GM12878 (cell line): ENCODE data around the gene EPN3. TPM values are rescaled to one million over a fixed set of nuclear protein-coding genes. Genes with fewer than 3 reads are reported as not detected.

Experiments
- ATAC-seq: fragments of 200-7000 bp; cut with Tn5 transposase; 3 replicates; pipeline ENCODE4 v1.9.1; 2020; ENCODE audit warnings: mild to moderate bottlenecking, moderate library complexity
- BruUV-seq: library from RNA; stranded (reverse); fragments of 400-500 nt; replicated peaks from 2 replicates; lab custom pipeline; 2021; lab: Mats Ljungman, UMichigan
- CTCF ChIA-PET: fragments of 300-600 bp; sonication (Branson Sonifier 250); formaldehyde crosslinking; extraction: SDS; loops from one replicate; lab custom pipeline; 2021; ENCODE audit warnings: inconsistent platforms; lab: Yijun Ruan, JAX
- POLR2A ChIA-PET: fragments of 350-600 bp; formaldehyde crosslinking; extraction: SDS; loops from one replicate; lab custom pipeline; 2021; ENCODE audit warnings: inconsistent platforms; lab: Charles Lee
- RAD21 ChIA-PET: fragments of 300-600 bp; sonication (Branson Sonifier 250); formaldehyde crosslinking; loops from one replicate; lab custom pipeline; 2023; ENCODE audit warnings: antibody characterized with exemption; ENCODE audit not compliant: unreplicated experiment; lab: Charles Lee
- SMC1A ChIA-PET: fragments of 300-600 bp; sonication (Branson Sonifier 250); formaldehyde crosslinking; loops from one replicate; lab custom pipeline; 2023; ENCODE audit not compliant: unreplicated experiment, uncharacterized antibody; lab: Charles Lee
- DNase-seq: peaks from one replicate; pipeline ENCODE4 v3.0.0-alpha.2; 2011; ENCODE audit warnings: low read depth, low spot score
- FAIRE-seq: peaks from 3 replicates; lab custom pipeline; 2011; peaks lifted over from hg19 to GRCh38; lab: Jason Lieb, UNC
- H2AFZ ChIP-seq: 2 replicates; pipeline ENCODE4 v1.6.0; 2011; ENCODE audit warnings: low read depth, low read length, control low read depth; ENCODE audit not compliant: control insufficient read depth
- H3K27ac ChIP-seq: 2 replicates; pipeline ENCODE4 v1.5.1; 2011; ENCODE audit warnings: control low read depth; ENCODE audit not compliant: control insufficient read depth, insufficient read depth
- H3K27me3 ChIP-seq, 2 experiments: replicated peaks in 1 of 2; 2 replicates each; pipeline versions ENCODE4 v1.6.0 to v1.6.1; 2011; ENCODE audit warnings: low read length in 1 of 2; ENCODE audit not compliant: control insufficient read depth in 2 of 2, insufficient read depth in 2 of 2
- H3K36me3 ChIP-seq, 2 experiments: 2 replicates each; pipeline ENCODE4 v1.5.1; 2011; ENCODE audit warnings: low read length in 1 of 2; ENCODE audit not compliant: control insufficient read depth in 2 of 2, insufficient read depth in 2 of 2
- H3K4me1 ChIP-seq: 2 replicates; pipeline ENCODE4 v1.6.1; 2011; ENCODE audit warnings: mild to moderate bottlenecking, low read length, moderate library complexity, mixed read lengths; ENCODE audit not compliant: control insufficient read depth, insufficient read depth
- H3K4me2 ChIP-seq: 2 replicates; pipeline ENCODE4 v1.6.0; 2011; ENCODE audit warnings: control low read depth; ENCODE audit not compliant: control insufficient read depth, insufficient read depth
- H3K4me3 ChIP-seq: fragments of 200-600 bp; sonication (generic); 2 replicates; pipeline ENCODE4 v1.5.1; 2016
- H3K79me2 ChIP-seq: 2 replicates; pipeline ENCODE4 v1.6.0; 2011; ENCODE audit warnings: low read length; ENCODE audit not compliant: control insufficient read depth, insufficient read depth
- H3K9ac ChIP-seq: 2 replicates; pipeline ENCODE4 v1.8.0; 2011; ENCODE audit warnings: low read length, control low read depth, mixed read lengths; ENCODE audit not compliant: control insufficient read depth, insufficient read depth
- H3K9me3 ChIP-seq: replicated peaks from 3 replicates; pipeline ENCODE4 v1.5.1; 2011; ENCODE audit warnings: mild to moderate bottlenecking, low read length; ENCODE audit not compliant: control insufficient read depth, insufficient read depth
- H4K20me1 ChIP-seq: 2 replicates; pipeline ENCODE4 v1.6.0; 2011; ENCODE audit not compliant: control insufficient read depth, insufficient read depth
- ATF2 ChIP-seq: IDR thresholded peaks from 2 replicates; pipeline ENCODE4 v1.6.1; 2012; ENCODE audit warnings: low read length, inconsistent platforms
- CHD1 ChIP-seq: IDR thresholded peaks from 2 replicates; pipeline ENCODE4 v1.6.1; 2012; ENCODE audit warnings: low read depth, low read length, improper control_type of control experiment
- CHD4 ChIP-seq: fragments of 200-600 bp; sonication (generic); IDR thresholded peaks from 2 replicates; pipeline ENCODE4 v1.6.1; 2016; ENCODE audit warnings: mild to moderate bottlenecking
- ELK1 ChIP-seq: IDR thresholded peaks from 2 replicates; pipeline ENCODE4 v1.6.1; 2012; ENCODE audit warnings: low read depth, low read length, improper control_type of control experiment
- EP300 ChIP-seq, 2 experiments: fragments of 150-350 bp in 1 of 2; IDR thresholded peaks; 2 replicates each; pipeline ENCODE4 v1.6.1; 2011 to 2012; ENCODE audit warnings: low read depth in 2 of 2, low read length in 2 of 2, borderline replicate concordance in 1 of 2, improper control_type of control experiment in 1 of 2, inconsistent platforms in 1 of 2; ENCODE audit not compliant: control insufficient read depth in 1 of 2
- EZH2 ChIP-seq: IDR thresholded peaks from 2 replicates; pipeline ENCODE4 v1.6.1; 2012; ENCODE audit warnings: low read depth, mild to moderate bottlenecking, control low read depth, inconsistent platforms, low read length, borderline replicate concordance; ENCODE audit not compliant: control insufficient read depth
- FOS ChIP-seq: IDR thresholded peaks from 3 replicates; pipeline ENCODE4 v1.6.1; 2011; ENCODE audit warnings: borderline replicate concordance; ENCODE audit not compliant: insufficient read length; ENCODE audit errors: extremely low read depth
- FOXK2 ChIP-seq: fragments of 450-650 bp; IDR thresholded peaks from 2 replicates; pipeline ENCODE4 v1.6.1; 2017; ENCODE audit warnings: mild to moderate bottlenecking, moderate library complexity
- IRF5 ChIP-seq: fragments of 450-650 bp; IDR thresholded peaks from 2 replicates; pipeline ENCODE4 v1.6.1; 2017; ENCODE audit warnings: borderline replicate concordance
- MAX ChIP-seq: IDR thresholded peaks from 2 replicates; pipeline ENCODE4 v1.6.1; 2012; ENCODE audit warnings: low read depth, low read length, improper control_type of control experiment
- POLR2AphosphoS2 ChIP-seq: IDR thresholded peaks from 2 replicates; pipeline ENCODE4 v1.6.1; 2011; ENCODE audit warnings: low read depth, mild to moderate bottlenecking, low read length, improper control_type of control experiment, moderate library complexity
- POU2F2 ChIP-seq: IDR thresholded peaks from 3 replicates; pipeline ENCODE4 v1.6.1; 2011; ENCODE audit warnings: low read depth, mild to moderate bottlenecking, low read length, borderline replicate concordance
- SMC3 ChIP-seq: IDR thresholded peaks from 2 replicates; pipeline ENCODE4 v1.6.1; 2011; ENCODE audit warnings: low read length, improper control_type of control experiment, borderline replicate concordance
- STAT1 ChIP-seq: fragments of 450-650 bp; conservative IDR thresholded peaks from 2 replicates; pipeline ENCODE4 v1.6.1; 2014; ENCODE audit warnings: antibody characterized with exemption, mild to moderate bottlenecking
- TAF1 ChIP-seq: IDR thresholded peaks from 2 replicates; pipeline ENCODE4 v1.6.1; 2011; ENCODE audit warnings: mild to moderate bottlenecking, low read depth, low read length, borderline replicate concordance
- ZNF687 ChIP-seq: fragments of 450-650 bp; IDR thresholded peaks from 2 replicates; pipeline ENCODE4 v1.6.1; 2017; ENCODE audit warnings: mild to moderate bottlenecking, moderate library complexity
- WGBS: methylation state at CpG from one replicate; pipeline ENCODE4 v1.1.6; 2016; ENCODE audit warnings: low lambda C conversion rate; ENCODE audit not compliant: insufficient replicate concordance, insufficient coverage; ENCODE audit errors: missing lambda C conversion rate; 5-methylcytosine and 5-hydroxymethylcytosine counted together
- in situ Hi-C: fragments of 300-500 bp; cut with MboI; formaldehyde crosslinking; loops from 9 replicates; pipeline ENCODE4 v1.14.3; 2018; ENCODE audit warnings: mixed read lengths
- intact Hi-C: fragments of 100-400 bp; cut with micrococcal nuclease; formaldehyde crosslinking; loops from one replicate; pipeline ENCODE4 v1.14.2; 2022; ENCODE audit not compliant: unreplicated experiment
- polyA plus RNA-seq, 11 experiments: library from polyadenylated mRNA; depleted of rRNA in 4 of 11; unstranded in 6 of 11; stranded (reverse) in 5 of 11; fragments of >200 nt; fragmentation: Nextera tagmentation in 4 of 11; fragmentation: Illumina TruSeq in 1 of 11; extraction: Ambion mirVana in 4 of 11; extraction: Trizol in 1 of 11; gene quantifications; 1 replicate in 1 of 11; 2 replicates in 10 of 11; pipeline versions ENCODE4 v1.2.1 to v1.2.3, GENCODE V29; 2011 to 2016; ENCODE audit warnings: inconsistent platforms in 2 of 11, missing spikeins in 2 of 11, low read depth in 1 of 11
- total RNA-seq, 4 experiments: library from RNA; depleted of rRNA in 3 of 4; stranded (reverse); fragments of >200 nt in 3 of 4; fragmentation: Illumina TruSeq in 1 of 4; extraction: Trizol in 1 of 4; gene quantifications; 2 replicates each; pipeline versions ENCODE4 v1.2.1 to v1.2.3, GENCODE V29; 2013 to 2021

The EPN3 gene
- total and polyA plus RNA-seq, 10 of the 15 experiments (the other 5 are each of a cell fraction or from before 2014, with no cell fraction given) = 0.04 to 0.07 TPM; not detected in 8

GRCh38 chr17:50558091-50558490 lies 25.6 kb downstream of the EPN3 start:
- BruUV-seq = no TSS peak
- Histone ChIP-seq H3K27me3 (peaks cover 20 to 22% of the 10 kb centered on the region in 2 experiments), H3K36me3 (no peaks in the 10 kb centered on the region), H4K20me1 (no peaks in the 10 kb centered on the region), H2AFZ (no peak overlapping the region), H3K4me2 (no peak overlapping the region), H3K9ac (no peak overlapping the region), H3K79me2 (no peaks in the 10 kb centered on the region), H3K9me3 (no peaks in the 10 kb centered on the region), H3K27ac (no peak overlapping the region), H3K4me1 (peaks cover 14% of the 10 kb centered on the region; the same call in 1 of the 2 replicates), H3K4me3 (no peak overlapping the region)
- ChIA-PET RAD21 (no interaction called here), SMC1A (no interaction called here), POLR2A (no interaction called here), CTCF (no interaction called here)
- no peak for FAIRE-seq
- intact Hi-C loops = no loop called here
- ATAC-seq = no peak
- WGBS = 87% methylated on average over 4 of the region's 4 CpGs
- no peak for DNase-seq
- in situ Hi-C loops = no loop called here
- TF ChIP-seq POU2F2 (no peak), EP300 (IDR thresholded peaks at IDR 0.05; ENCODE audit: borderline replicate concordance in 1 of 2, control insufficient read depth in 1 of 2, low read depth in 2 of 2, low read length in 2 of 2) (no peak), TAF1 (no peak), CHD1 (no peak), CHD4 (no peak), SMC3 (no peak), EZH2 (no peak), POLR2AphosphoS2 (no peak), ZNF687 (no peak), STAT1 (no peak), ELK1 (no peak), FOXK2 (no peak), FOS (no peak), MAX (no peak), ATF2 (no peak), IRF5 (no peak)
